Anterior cingulate cortex (tissue), 58 donors: ENCODE measurements around the gene RBM47.
A peak's percentile ranks its signal among the peaks of the same experiment; 100 is the strongest.

Experiments
- DNase-seq, 58 donors: peaks; one replicate each; lab custom pipeline; 2025; lab: John Stamatoyannopoulos, UW

RBM47 gene

DNA sequence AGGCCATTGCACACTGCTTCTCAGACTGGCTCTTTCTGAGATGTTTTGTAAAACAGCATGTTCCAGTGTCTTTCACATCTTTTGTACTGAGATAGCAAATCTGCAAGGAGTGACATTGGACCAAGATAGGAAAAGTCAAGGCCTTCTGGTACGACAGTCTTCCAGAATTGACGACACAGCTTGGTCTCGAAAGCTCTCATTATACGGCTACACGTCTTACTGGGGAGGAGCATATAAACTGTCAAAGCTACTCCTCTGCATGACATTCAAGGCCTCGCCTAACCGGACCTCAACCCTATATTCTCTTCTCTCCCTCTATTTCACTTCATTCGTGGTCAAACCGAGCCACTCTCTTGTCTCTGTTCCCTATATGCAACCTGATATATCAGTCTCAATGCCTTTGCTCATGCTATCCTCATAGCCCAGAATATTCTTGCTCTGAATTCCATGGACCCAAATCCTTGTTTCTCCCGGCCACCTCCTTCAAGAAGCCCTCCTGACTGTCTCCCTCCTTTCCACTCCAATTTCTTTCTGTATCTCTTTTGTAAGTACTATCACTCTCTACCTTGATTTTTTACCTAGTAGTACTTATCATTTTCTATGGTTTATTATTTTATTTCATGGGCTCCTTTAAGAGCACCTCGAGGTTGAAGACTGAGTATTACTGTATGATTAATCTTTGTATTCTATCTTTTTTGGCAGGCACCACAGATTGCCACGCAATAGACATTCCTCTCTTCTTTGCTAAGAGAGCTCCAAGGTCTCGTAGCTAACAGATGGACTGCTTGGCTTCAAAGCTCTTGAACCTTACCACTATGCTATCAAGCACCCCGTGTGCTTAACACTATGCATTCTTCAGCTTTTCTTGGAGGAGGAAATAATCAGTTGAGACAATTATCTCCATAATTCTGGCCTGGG, 35.1 kb downstream of the RBM47 start:
- no peak for DNase-seq

DNA sequence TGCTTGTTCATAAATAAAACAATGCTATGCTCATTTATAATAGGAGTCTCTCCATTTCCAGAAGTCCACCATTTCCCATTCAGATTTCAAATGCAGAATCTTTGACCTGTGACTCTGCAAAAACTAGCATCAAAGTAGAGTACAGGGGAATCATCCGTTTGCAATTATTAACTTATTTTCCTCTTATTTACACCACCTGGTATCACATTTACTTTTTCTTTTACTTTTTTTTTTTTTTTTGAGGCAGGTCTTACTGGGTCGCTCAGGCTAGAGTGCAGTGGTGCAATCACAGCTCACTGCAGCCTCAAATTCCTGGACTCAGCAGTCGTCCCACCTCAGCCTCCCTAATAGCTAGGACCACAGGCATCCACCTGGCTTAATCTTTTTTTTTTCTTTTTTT, 37.6 kb downstream of the RBM47 start:
- DNase-seq: no peak

DNA sequence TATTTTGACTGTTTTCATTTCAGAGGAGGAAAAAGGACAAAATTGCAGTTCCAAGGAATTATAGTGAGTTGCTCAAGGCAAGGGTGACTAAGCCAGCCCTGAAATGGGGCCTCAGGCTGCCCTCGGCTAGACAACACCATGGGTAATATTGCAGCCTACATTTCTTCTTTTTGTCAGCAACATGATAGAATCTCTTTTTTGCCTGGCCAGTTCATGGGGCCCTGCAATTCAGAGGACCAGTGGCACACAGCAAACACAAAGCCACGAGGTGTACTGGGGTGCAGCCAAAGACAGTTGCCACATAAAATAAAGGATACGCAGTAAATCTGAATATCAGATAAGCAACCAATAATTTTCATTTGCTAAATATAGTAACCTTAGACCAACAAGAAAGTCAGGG, 41.8 kb downstream of the RBM47 start:
- DNase-seq: no peak

DNA sequence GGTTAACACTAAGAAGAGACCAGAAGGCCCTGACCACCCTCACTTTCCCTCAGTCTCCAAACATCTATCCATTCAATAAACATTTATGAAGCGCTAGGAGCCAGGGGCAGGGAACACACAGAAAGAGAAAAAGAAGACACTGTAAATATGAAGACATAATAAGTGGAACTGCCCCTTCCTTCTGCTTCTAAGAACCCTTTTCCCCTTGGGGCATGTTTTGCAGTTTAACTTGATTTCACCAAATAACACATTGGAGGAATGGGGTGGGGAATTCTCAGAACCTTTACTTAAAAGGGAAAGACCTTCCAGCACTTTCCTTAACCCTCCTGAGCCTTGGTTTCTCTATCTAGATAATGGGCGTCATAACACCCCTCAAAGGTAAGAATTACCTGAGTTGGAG, 42.3 kb downstream of the RBM47 start:
- DNase-seq: no peak

DNA sequence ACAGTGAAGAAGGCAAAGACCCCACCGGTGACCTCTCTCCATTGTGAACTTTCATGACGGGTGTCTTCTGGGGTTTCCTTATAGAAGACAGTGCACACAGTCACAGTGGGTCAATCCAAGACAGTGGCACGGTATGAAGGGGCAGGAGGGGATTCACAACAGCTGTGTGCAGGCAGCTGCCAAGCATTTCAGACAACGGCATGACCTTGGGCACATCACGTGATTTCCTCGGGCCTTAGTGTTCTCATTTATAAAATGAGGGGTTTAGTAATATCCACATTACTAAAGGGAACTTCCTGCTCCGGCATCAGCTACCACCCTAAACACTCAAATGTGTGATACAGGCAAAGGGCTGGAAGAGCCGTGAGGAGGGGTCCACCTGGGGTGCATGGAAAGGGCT, 42.9 kb downstream of the RBM47 start:
- DNase-seq: no peak

DNA sequence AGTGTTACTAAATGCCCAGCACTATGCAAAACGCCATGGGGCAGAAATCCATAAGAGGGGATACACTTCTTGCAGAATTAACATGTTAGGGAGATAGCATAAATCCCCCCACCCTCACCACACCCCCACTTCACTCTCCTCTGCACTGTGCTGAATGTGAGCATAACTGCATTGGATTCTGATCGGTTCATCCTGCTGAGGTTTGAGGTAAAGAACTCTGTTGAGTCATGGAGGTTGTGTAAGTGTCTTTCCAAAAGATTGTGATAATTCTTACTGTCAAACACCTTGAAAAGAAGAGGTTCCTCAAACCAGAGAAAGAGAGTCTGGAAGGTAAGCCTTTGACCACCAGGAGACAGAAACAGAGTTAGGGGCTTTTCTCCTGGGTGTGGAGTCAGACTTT, 43.6 kb downstream of the RBM47 start:
- no peak for DNase-seq

DNA sequence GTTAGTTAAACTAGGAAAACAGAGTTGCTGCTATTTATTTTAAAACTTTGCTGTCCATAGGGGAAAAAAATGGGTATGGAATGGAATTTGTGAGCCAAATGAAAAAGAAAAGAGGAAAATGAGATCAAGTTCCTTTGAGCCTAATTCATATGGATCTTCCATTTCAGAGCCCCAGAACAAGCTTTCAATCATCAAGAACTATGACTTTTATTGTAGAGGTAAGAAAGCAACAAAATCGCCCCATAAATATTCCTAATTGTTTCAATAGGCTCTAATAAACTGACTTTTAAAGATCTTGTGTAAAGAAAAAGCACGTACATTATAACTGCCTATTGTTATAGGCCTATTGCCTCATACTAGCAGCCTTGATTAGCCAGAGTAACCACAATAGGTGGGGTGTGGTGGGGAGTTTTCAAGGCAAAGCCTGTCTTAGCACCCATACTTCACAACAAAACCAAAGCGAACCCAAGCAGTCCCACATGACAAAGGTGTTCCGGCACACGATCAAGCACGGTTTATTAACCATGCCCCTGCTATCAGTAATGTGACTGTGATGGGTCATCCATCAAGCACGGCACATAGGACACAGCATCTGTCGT, 44.4 kb downstream of the RBM47 start:
- no peak for DNase-seq

DNA sequence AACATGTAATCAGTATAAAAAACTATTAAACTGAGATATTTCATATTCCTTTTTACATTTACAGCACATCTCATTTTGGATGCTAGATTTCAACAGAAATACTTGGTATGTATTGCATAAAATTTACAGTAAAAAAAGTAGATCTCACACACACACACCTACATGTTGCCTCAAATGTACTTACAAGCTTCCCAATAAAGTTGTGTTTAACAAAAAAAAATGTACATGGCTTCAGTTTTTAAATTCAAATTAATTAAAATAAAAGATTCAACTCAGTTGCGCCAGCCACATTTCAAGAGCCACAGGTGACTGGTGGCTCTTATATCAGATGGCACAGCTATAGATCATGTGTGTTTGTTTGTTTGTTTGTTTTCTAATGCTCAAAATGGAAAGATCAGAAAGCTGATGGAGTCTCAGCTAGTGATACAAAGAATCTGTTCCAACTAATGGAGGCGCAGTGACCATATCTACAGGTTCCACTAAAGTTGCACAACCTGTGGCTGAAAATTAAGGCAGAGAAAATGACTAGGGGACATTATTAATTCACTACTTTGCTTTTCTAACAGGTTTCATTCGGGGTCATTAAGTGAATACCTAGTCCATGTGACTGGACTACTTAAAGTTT, 45.0 kb downstream of the RBM47 start:
- no peak for DNase-seq

DNA sequence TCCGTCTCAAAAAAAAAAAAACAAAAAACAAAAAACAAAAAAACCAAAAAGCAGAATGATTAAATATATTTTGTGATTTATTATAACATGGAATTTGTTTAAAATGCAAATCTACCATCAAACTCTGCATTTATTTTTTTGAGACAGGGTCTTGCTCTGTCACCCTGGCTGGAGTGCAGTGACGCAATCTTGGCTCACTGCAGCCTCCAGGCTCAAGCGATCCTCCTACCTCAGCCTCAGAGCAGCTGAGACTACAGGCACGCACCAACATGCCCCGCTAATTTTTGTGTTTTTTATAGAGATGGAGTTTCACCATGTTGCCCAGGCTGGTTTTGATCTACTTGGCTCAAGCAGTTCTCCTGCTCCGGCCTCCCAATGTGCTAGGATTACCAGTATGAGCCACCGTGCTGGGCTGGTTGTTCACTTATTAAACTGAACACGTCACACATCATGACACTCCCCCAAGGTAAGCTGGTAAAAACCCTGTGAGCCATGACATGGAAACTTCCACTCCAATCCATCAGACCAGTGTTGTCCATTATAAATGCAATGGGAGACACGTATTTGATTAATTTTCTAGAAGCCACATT, 45.7 kb downstream of the RBM47 start:
- DNase-seq: no peak

DNA sequence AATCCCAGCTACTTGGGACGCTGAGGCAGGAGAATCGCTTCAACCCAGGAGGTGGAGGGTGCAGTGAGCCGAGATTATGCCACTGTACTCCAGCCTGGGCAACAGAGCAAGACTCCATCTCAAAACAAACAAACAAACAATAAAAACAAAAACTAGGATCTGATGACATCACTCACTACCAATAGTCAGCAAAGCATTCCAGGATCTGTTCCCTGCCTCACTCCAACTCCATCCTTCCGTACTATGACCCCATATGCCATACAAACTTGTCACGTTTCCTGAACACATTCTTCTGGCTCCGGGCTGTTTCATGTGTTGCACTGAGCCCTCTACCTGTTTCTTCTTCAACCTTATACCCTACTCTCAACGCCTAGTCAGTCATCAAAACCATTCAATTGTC, 47.3 kb downstream of the RBM47 start:
- no peak for DNase-seq

DNA sequence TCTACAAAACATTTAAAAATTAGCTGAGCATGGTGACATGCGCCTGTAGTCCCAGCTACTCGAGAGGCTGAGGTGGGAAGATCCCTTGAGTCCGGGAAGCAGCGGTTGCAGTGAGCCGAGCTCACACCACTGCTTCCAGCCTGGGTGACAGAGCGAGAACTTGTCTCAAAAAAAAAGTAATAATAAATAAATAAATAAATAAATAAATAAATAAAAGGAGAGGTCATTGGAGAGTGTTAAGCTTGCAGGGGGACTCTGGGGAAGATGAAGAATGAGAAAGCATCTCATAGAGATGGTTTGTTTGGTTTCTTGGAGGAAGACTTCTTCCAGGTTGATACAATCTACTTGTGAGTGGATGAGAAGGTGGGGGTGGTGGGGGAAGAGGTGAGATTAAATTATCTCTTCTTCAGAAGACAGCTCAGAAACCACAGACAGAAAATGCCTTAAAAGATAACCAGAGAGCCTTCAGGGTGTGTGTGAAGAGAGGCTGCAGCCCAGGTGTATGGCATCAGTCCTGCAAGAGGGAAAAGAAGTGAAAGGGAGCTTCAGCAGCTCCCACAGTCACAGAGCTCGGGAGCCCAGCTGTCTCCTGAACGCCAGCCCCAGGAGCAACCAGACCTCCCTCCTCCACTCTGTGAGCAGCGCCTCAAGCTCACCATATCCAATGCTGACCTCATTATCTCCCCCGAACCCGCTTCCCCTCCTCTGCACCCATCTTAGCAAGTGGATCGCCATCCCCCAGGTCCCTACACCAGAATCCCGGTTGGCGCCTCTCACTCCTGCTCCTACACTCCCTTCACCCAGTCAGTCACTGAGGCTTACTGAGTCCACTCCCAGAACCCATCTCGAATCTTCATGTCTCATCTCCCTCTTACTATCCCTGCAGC, 48.2 kb downstream of the RBM47 start:
- DNase-seq: no peak

DNA sequence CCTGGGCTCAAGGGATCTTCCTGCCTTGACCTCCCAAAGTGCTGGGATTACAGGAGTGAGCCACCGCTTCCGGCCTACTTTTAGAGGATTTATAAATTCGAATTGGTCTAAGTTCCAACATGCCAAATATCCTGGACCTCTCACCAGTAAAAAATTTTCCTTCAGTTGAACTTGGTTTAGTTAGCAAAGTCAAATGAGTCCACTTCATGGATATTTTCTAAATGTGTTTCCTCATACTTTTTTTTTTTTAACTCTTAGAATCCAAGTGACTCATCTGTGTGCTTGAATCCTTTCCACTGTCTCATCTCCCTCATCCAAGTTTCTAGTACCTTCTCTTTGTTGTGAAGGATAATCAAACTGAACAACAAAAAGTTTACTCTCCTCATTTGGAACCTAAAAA, 49.7 kb downstream of the RBM47 start:
- no peak for DNase-seq

DNA sequence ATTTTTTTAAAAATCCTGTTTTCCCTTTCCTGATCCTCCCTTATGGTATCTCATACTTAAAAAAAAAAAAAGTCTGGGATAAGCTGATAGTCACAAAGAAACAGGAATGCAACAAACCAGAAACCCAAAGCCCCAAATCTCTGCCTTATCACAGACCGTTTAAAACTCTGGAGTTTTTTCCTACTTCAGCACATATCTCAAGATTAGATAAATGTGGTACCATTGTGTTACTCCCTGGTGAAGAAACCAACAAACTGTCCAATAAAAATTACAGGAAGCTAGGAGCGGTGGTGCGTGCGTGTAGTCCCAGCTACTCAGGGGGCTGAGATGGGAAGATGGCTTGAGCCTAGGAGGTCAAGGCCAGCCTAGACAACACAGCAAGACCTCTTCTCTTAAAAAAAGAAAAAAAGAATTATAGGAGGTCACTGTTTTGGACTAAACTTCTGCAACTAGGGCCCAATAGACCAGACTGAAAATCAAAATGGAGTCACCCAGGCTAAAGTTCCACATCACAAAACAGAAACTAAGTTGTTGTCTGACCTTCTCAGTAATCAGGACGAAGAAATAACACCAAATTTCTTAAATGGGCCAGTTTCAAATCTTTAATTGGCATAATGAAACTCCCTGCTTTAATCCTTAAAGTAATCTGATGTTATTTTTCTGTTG, 51.9 kb downstream of the RBM47 start:
- DNase-seq: no peak

DNA sequence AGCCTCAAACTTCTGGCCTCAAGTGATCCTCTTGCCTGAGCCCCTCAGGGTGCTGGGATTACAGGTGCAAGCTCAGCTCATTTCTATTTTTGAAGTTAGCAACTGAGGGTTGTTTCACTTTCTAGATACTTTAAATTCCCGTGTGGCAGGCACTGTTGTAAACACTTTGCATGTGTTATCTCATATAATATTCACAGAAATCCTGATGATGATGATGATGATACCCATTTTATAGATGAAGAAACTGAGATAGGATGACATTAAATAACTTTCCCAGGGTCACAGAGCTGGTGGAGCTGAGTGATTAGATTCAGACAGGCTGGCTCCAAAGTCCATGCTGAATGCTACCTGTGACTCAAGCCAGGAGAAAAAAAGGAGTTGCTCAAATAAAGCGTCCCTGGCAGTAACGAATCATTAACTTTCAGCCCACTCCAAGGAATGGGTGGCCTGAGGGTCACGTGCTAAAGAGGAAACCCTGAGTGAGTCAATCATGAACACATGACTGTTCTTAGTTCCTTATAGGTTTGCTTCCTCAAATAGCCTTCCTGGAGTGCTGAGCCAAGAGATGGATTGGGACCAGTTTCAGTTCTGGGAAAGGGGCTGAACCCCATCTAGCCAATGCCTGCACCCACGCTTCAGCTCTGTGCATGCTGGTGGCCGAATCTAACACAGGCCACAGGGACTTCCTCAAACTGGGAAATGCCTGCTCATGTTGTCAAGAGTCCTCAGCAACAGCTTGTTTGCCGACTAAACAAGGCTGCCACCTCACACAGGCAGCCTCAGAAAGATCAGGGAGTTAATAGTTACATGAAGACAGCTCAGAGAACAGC, 52.8 kb downstream of the RBM47 start:
- peak in 50 of 58 donors; percentile 2 to 67 (median 26) for DNase-seq

DNA sequence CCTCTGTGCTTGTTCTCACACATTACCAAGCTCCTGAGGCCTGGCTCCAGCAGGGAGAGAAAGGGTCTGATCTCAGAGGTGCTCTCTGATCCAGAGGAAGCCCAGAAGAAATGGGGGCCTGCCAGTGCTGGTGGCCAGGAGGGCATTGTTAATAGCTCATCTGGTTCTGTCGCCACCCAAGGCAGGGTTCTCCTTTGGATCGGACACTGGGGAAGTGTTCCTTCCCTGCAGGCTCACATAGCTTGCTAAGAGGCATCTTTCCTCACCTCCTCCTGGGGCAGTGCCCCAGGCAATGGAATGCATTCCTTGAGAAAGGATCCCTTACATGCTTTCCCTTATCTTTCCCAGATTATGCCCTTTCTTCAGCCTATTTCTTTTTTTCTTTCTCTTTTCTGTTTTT, 53.8 kb downstream of the RBM47 start:
- no peak for DNase-seq

DNA sequence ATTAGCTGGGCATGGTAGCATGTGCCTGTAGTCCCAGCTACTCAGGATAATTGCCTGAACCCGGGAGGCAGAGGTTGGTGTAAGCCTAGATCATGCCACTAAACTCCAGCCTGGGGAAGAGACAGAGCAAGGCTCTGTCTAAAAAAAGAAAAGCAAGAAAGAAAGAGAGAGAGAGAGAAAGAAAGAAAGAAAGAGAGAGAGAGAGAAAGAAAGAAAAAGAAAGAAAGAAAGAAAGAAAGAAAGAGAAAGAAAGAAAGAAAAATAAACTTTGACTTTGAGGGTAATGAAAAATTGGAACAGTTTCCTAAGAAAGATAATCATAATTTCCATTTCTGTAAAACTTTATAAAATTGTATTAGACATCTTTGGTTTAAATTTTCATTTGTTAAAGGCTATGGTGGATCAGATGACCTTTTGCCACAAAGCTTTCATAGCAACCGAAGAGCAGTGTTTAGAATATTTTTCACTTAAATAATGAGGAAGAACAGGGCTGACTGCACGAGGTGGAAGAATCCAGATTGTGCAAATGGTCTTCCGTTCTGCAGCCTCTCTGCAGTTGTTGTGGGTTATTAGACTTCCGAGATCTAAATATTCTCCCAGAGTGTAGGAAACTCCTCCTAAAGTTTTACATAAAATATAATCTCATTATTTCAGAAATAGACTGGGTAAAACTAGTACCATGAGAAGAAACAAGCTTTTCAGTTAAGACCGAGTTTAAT, 55.9 kb downstream of the RBM47 start:
- DNase-seq: peak in 3 of 58 donors; percentile 6 to 11 (median 7)

DNA sequence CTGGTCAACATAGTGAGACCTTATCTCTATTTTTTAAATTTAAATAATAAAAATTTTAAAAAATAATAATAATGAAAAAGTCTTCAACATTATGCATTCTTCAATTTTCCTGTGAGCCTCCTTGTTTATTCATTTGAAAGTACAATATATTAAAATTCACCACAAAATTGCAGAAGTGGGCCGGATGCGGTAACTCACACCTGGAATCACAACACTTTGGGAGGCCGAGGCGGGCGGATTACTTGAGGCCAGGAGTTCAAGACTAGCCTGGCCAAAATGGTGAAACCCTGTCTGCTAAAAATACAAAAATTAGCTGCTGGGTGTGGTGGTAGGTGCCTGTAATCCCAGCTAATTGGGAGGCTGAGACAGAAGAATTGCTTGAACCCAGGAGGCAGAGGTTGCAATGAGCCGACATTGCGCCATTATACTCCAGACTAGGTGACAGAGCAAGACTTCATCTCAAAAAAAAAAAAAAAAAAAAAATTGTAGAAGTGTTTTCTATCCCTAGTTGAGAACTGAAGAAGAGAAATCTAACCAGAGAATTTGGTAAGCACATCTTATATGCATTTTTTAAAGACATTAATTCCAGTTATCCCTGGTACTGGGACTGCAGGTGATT, 56.9 kb downstream of the RBM47 start:
- DNase-seq: no peak

DNA sequence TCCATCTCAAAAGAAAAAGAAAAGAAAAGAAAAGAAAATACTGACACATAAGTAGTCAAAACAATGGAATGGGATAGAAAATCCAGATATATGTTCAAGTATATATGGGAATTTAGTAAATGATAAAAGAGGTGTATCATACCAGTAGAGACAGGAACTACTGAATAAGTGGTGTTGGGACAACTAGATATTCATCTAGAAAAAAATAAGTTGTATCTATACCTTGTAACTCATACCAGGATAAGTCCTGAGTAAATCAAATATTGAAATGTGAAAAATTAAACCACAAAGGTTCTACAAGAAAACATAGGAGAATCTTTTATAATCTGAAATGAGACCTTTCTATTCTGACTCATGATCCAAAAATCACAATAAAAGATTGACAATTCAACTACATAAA, 58.5 kb downstream of the RBM47 start:
- no peak for DNase-seq
